Measurements from ENCODE around the gene TRIM32.
A peak's percentile ranks its signal among the peaks of the same experiment; 100 is the strongest.

TRIM32 gene

GRCh38 chr9:116692616-116693015 is 5.5 kb downstream of the TRIM32 start:
- DNase-seq: no peak
- Histone ChIP-seq H2AK5ac (ENCODE audit: low read length, severe bottlenecking) (peak overlapping the region; percentile 66), H3K18ac (ENCODE audit: low read depth in 1 of 2, low read length in 2 of 2) (no peak overlapping the region), H3K14ac (ENCODE audit: low read length in 2 of 2) (no peak overlapping the region), H2BK5ac (ENCODE audit: low read depth, low read length, poor library complexity, severe bottlenecking) (no peak overlapping the region), H2BK15ac (ENCODE audit: low read depth, poor library complexity, severe bottlenecking) (no peak overlapping the region), H3K9me3 (ENCODE audit: control insufficient read depth, low read length) (no peaks in the 10 kb centered on the region), H3K79me1 (replicated peaks; ENCODE audit: low read length, poor library complexity, severe bottlenecking) (peaks cover under 1% of the 10 kb centered on the region), H2BK12ac (ENCODE audit: low read length in 2 of 2) (no peak overlapping the region), H3K4me3 (ENCODE audit: insufficient read depth in 1 of 2, low read depth in 1 of 2, low read length in 2 of 2) (no peak overlapping the region), H3K4me2 (ENCODE audit: low read length, poor library complexity, severe bottlenecking) (no peak overlapping the region), H4K8ac (ENCODE audit: low read length) (no peak overlapping the region), H3K4me1 (ENCODE audit: control insufficient read depth, insufficient read depth, low read depth, low read length) (peaks cover 8% of the 10 kb centered on the region), H3K9ac (ENCODE audit: low read length) (peak overlapping the region; percentile 70), H3K23ac (ENCODE audit: low read length in 2 of 2) (no peak overlapping the region), H3K27ac (ENCODE audit: low read length, poor library complexity, severe bottlenecking) (peak overlapping the region; percentile 64), H3K36me3 (ENCODE audit: control insufficient read depth in 1 of 2, insufficient read depth in 2 of 2, low read depth in 1 of 2, low read length in 2 of 2) (peaks cover 2 to 28% of the 10 kb centered on the region in 2 experiments), H2BK120ac (ENCODE audit: low read depth, low read length) (no peak overlapping the region), H3K27me3 (ENCODE audit: control insufficient read depth in 1 of 2, insufficient read depth in 1 of 2, low read length in 2 of 2) (no peaks in the 10 kb centered on the region), H3K4ac (ENCODE audit: low read depth in 1 of 2, low read length in 2 of 2) (no peak overlapping the region), H4K91ac (ENCODE audit: low read length) (no peak overlapping the region), H2AFZ (ENCODE audit: low read depth, low read length) (no peak overlapping the region)
- WGBS: 90% methylated on average over 2 of the region's 2 CpGs

GRCh38 chr9:116693233-116693731 is 6.2 kb downstream of the TRIM32 start:
- peak; percentile 30 for DNase-seq
- 89% methylated on average over 2 of the region's 2 CpGs for WGBS

GRCh38 chr9:116694785-116695291 is 7.7 kb downstream of the TRIM32 start:
- Histone ChIP-seq H2AK5ac (ENCODE audit: low read length, severe bottlenecking) (no peak overlapping the region), H4K91ac (ENCODE audit: low read length) (no peak overlapping the region), H3K4ac (ENCODE audit: low read depth in 1 of 2, low read length in 2 of 2) (no peak overlapping the region), H2AFZ (ENCODE audit: low read depth, low read length) (no peak overlapping the region), H3K23ac (ENCODE audit: low read length in 2 of 2) (no peak overlapping the region), H3K79me1 (replicated peaks; ENCODE audit: low read length, poor library complexity, severe bottlenecking) (peaks cover 16% of the 10 kb centered on the region), H3K18ac (ENCODE audit: low read depth in 1 of 2, low read length in 2 of 2) (no peak overlapping the region), H3K9me3 (ENCODE audit: control insufficient read depth, low read length) (no peaks in the 10 kb centered on the region), H2BK12ac (ENCODE audit: low read length in 2 of 2) (no peak overlapping the region), H3K4me3 (ENCODE audit: insufficient read depth in 1 of 2, low read depth in 1 of 2, low read length in 2 of 2) (no peak overlapping the region), H3K27ac (ENCODE audit: low read length, poor library complexity, severe bottlenecking) (peak overlapping the region; percentile 59), H3K36me3 (ENCODE audit: control insufficient read depth in 1 of 2, insufficient read depth in 2 of 2, low read depth in 1 of 2, low read length in 2 of 2) (peaks cover 21 to 50% of the 10 kb centered on the region in 2 experiments), H3K4me1 (ENCODE audit: control insufficient read depth, insufficient read depth, low read depth, low read length) (peaks cover 10% of the 10 kb centered on the region), H3K27me3 (ENCODE audit: control insufficient read depth in 1 of 2, insufficient read depth in 1 of 2, low read length in 2 of 2) (no peaks in the 10 kb centered on the region), H3K14ac (ENCODE audit: low read length in 2 of 2) (no peak overlapping the region), H4K8ac (ENCODE audit: low read length) (no peak overlapping the region), H3K4me2 (ENCODE audit: low read length, poor library complexity, severe bottlenecking) (no peak overlapping the region), H2BK5ac (ENCODE audit: low read depth, low read length, poor library complexity, severe bottlenecking) (no peak overlapping the region), H3K9ac (ENCODE audit: low read length) (no peak overlapping the region), H2BK120ac (ENCODE audit: low read depth, low read length) (no peak overlapping the region), H2BK15ac (ENCODE audit: low read depth, poor library complexity, severe bottlenecking) (no peak overlapping the region)
- WGBS: 100% methylated on average over 2 of the region's 4 CpGs
- no peak for DNase-seq

More at GRCh38 chr9:116693233-116693731, 6.2 kb downstream of the TRIM32 start:
- Histone ChIP-seq H4K91ac (ENCODE audit: low read length) (no peak overlapping the region), H2BK15ac (ENCODE audit: low read depth, poor library complexity, severe bottlenecking) (no peak overlapping the region), H3K9me3 (ENCODE audit: control insufficient read depth, low read length) (no peaks in the 10 kb centered on the region), H2BK5ac (ENCODE audit: low read depth, low read length, poor library complexity, severe bottlenecking) (no peak overlapping the region), H3K4me2 (ENCODE audit: low read length, poor library complexity, severe bottlenecking) (no peak overlapping the region), H2BK120ac (ENCODE audit: low read depth, low read length) (no peak overlapping the region), H3K27me3 (ENCODE audit: control insufficient read depth in 1 of 2, insufficient read depth in 1 of 2, low read length in 2 of 2) (no peaks in the 10 kb centered on the region), H3K9ac (ENCODE audit: low read length) (peak overlapping the region; percentile 70), H3K4me1 (ENCODE audit: control insufficient read depth, insufficient read depth, low read depth, low read length) (peaks cover 12% of the 10 kb centered on the region), H3K14ac (ENCODE audit: low read length in 2 of 2) (no peak overlapping the region), H3K36me3 (ENCODE audit: control insufficient read depth in 1 of 2, insufficient read depth in 2 of 2, low read depth in 1 of 2, low read length in 2 of 2) (peaks cover 8 to 34% of the 10 kb centered on the region in 2 experiments), H3K4ac (ENCODE audit: low read depth in 1 of 2, low read length in 2 of 2) (no peak overlapping the region), H3K4me3 (ENCODE audit: insufficient read depth in 1 of 2, low read depth in 1 of 2, low read length in 2 of 2) (no peak overlapping the region), H2BK12ac (ENCODE audit: low read length in 2 of 2) (no peak overlapping the region), H2AFZ (ENCODE audit: low read depth, low read length) (no peak overlapping the region), H2AK5ac (ENCODE audit: low read length, severe bottlenecking) (no peak overlapping the region), H3K18ac (ENCODE audit: low read depth in 1 of 2, low read length in 2 of 2) (no peak overlapping the region), H3K27ac (ENCODE audit: low read length, poor library complexity, severe bottlenecking) (peak overlapping the region; percentile 36), H4K8ac (ENCODE audit: low read length) (no peak overlapping the region), H3K79me1 (replicated peaks; ENCODE audit: low read length, poor library complexity, severe bottlenecking) (peaks cover 7% of the 10 kb centered on the region), H3K23ac (ENCODE audit: low read length in 2 of 2) (no peak overlapping the region)

- 93% methylated on average over 2 of the region's 3 CpGs for WGBS
- Histone ChIP-seq H3K18ac (ENCODE audit: low read depth in 1 of 2, low read length in 2 of 2) (no peak overlapping the region), H3K4me2 (ENCODE audit: low read length, poor library complexity, severe bottlenecking) (no peak overlapping the region), H2BK120ac (ENCODE audit: low read depth, low read length) (no peak overlapping the region), H3K23ac (ENCODE audit: low read length in 2 of 2) (no peak overlapping the region), H3K79me1 (replicated peaks; ENCODE audit: low read length, poor library complexity, severe bottlenecking) (peaks cover 21% of the 10 kb centered on the region), H3K14ac (ENCODE audit: low read length in 2 of 2) (no peak overlapping the region), H2BK5ac (ENCODE audit: low read depth, low read length, poor library complexity, severe bottlenecking) (no peak overlapping the region), H4K91ac (ENCODE audit: low read length) (no peak overlapping the region), H3K4ac (ENCODE audit: low read depth in 1 of 2, low read length in 2 of 2) (no peak overlapping the region), H3K9me3 (ENCODE audit: control insufficient read depth, low read length) (no peaks in the 10 kb centered on the region), H3K27me3 (ENCODE audit: control insufficient read depth in 1 of 2, insufficient read depth in 1 of 2, low read length in 2 of 2) (no peaks in the 10 kb centered on the region), H2BK15ac (ENCODE audit: low read depth, poor library complexity, severe bottlenecking) (no peak overlapping the region), H3K4me1 (ENCODE audit: control insufficient read depth, insufficient read depth, low read depth, low read length) (peaks cover 10% of the 10 kb centered on the region), H2AFZ (ENCODE audit: low read depth, low read length) (no peak overlapping the region), H3K4me3 (ENCODE audit: insufficient read depth in 1 of 2, low read depth in 1 of 2, low read length in 2 of 2) (no peak overlapping the region), H3K9ac (ENCODE audit: low read length) (no peak overlapping the region), H4K8ac (ENCODE audit: low read length) (no peak overlapping the region), H2AK5ac (ENCODE audit: low read length, severe bottlenecking) (no peak overlapping the region), H2BK12ac (ENCODE audit: low read length in 2 of 2) (no peak overlapping the region), H3K27ac (ENCODE audit: low read length, poor library complexity, severe bottlenecking) (peak overlapping the region; percentile 31), H3K36me3 (ENCODE audit: control insufficient read depth in 1 of 2, insufficient read depth in 2 of 2, low read depth in 1 of 2, low read length in 2 of 2) (peaks cover 21 to 53% of the 10 kb centered on the region in 2 experiments)
- no peak for DNase-seq
Measured at GRCh38 chr9:116695438-116695837, 8.3 kb downstream of the TRIM32 start.
